SK-N-SH (cell line): ENCODE measurements around the gene ANKRD9. TPM values are rescaled to one million over a fixed set of nuclear protein-coding genes. Genes with fewer than 3 reads are reported as not detected.

Source experiments
- CTCF ChIP-seq: fragments of 200-600 bp; sonication (generic); IDR thresholded peaks from 2 replicates; pipeline ENCODE4 v1.6.1; 2017; ENCODE audit warnings: antibody characterized with exemption, mild to moderate bottlenecking, moderate library complexity
- ELF1 ChIP-seq: IDR thresholded peaks from 2 replicates; pipeline ENCODE4 v1.4.0; 2012
- EP300 ChIP-seq, 2 experiments: IDR thresholded peaks; 2 replicates each; pipeline versions ENCODE4 v1.4.0 to v1.6.1; 2012; ENCODE audit warnings: borderline replicate concordance in 1 of 2, low read depth in 1 of 2, low read length in 1 of 2
- GABPA ChIP-seq: IDR thresholded peaks from 2 replicates; pipeline ENCODE4 v1.4.0; 2012; ENCODE audit warnings: low read depth, mild to moderate bottlenecking
- IRF3 ChIP-seq: fragments of 150-350 bp; IDR thresholded peaks from 2 replicates; pipeline ENCODE4 v1.6.1; 2016; ENCODE audit warnings: mild to moderate bottlenecking, low read depth, low read length
- JUND ChIP-seq: IDR thresholded peaks from 2 replicates; pipeline ENCODE4 v1.4.0; 2012
- MXI1 ChIP-seq: IDR thresholded peaks from 2 replicates; pipeline ENCODE4 v1.6.1; 2012; ENCODE audit warnings: mild to moderate bottlenecking, low read depth, low read length, improper control_type of control experiment
- NRF1 ChIP-seq: IDR thresholded peaks from 2 replicates; pipeline ENCODE4 v1.6.1; 2012; ENCODE audit warnings: low read depth, mild to moderate bottlenecking, low read length
- POLR2AphosphoS5 ChIP-seq: IDR thresholded peaks from 2 replicates; pipeline ENCODE4 v1.6.1; 2012; ENCODE audit warnings: low read depth, low read length
- RCOR1 ChIP-seq: fragments of 150-350 bp; IDR thresholded peaks from 2 replicates; pipeline ENCODE4 v1.6.1; 2017; ENCODE audit warnings: antibody characterized with exemption, low read length
- REST ChIP-seq: IDR thresholded peaks from 2 replicates; pipeline ENCODE4 v1.6.1; 2012; ENCODE audit warnings: mild to moderate bottlenecking, low read depth, low read length, moderate library complexity
- RFX5 ChIP-seq: IDR thresholded peaks from 2 replicates; pipeline ENCODE4 v1.6.1; 2012; ENCODE audit warnings: mild to moderate bottlenecking, improper control_type of control experiment, low read length
- SIN3A ChIP-seq: IDR thresholded peaks from 2 replicates; pipeline ENCODE4 v1.6.1; 2012; ENCODE audit warnings: low read depth, mild to moderate bottlenecking, low read length, moderate library complexity, borderline replicate concordance
- SMC3 ChIP-seq: IDR thresholded peaks from 2 replicates; pipeline ENCODE4 v1.6.1; 2012; ENCODE audit warnings: low read depth, low read length, improper control_type of control experiment
- USF2 ChIP-seq: fragments of 150-350 bp; IDR thresholded peaks from 2 replicates; pipeline ENCODE4 v1.6.1; 2017; ENCODE audit warnings: antibody characterized with exemption, low read length, low read depth, borderline replicate concordance
- polyA plus RNA-seq, 3 experiments: library from polyadenylated mRNA; depleted of rRNA; stranded (reverse); fragments of >200 nt; gene quantifications; 2 replicates each; pipeline ENCODE4 v1.2.3, GENCODE V29; 2012

The ANKRD9 gene
- polyA plus RNA-seq, 1 of the 3 experiments (the other 2 are of a cell fraction): 21.3 TPM

GRCh38 chr14:102524451-102525218 is 15.1 kb upstream of the ANKRD9 start (continued):
- TF ChIP-seq SMC3: peak; percentile 80
- TF ChIP-seq POLR2AphosphoS5: peak; percentile 91
- peak; percentile 79 for TF ChIP-seq USF2
- TF ChIP-seq JUND: no peak
- TF ChIP-seq RCOR1: peak; percentile 7; the same call in 1 of the 2 replicates
- TF ChIP-seq RFX5: peak; percentile 79
- no peak for TF ChIP-seq GABPA
- TF ChIP-seq SIN3A: no peak; the same call in 1 of the 2 replicates
- peak; percentile 82 for TF ChIP-seq IRF3
- peak in 1 of 2 experiments; percentile 51; a peak in 2 of 4 replicates for TF ChIP-seq EP300 (IDR thresholded peaks at IDR 0.05; ENCODE audit: borderline replicate concordance in 1 of 2, low read depth in 1 of 2, low read length in 1 of 2)
- TF ChIP-seq REST: 0 out of 2 replicates have a peak, but pooled peaks have one; percentile 13
- peak; percentile 97 for TF ChIP-seq CTCF
- TF ChIP-seq MXI1: peak; percentile 60
- TF ChIP-seq ELF1: no peak; the same call in 1 of the 2 replicates
- no peak; the same call in 1 of the 2 replicates for TF ChIP-seq NRF1
